Endothelial cell (in vitro differentiated cells): ENCODE results near the gene SUSD6. TPM values are rescaled to one million over a fixed set of nuclear protein-coding genes. Genes with fewer than 3 reads are reported as not detected.

Source experiments
- DNase-seq: peaks from one replicate; pipeline ENCODE4 v3.0.0; 2021; ENCODE audit warnings: low spot score
- H3K27ac Mint-ChIP-seq: one replicate; pipeline ENCODE4 v1.8.0; 2021; ENCODE audit warnings: mixed read lengths, inconsistent platforms; ENCODE audit not compliant: unreplicated experiment
- H3K27me3 Mint-ChIP-seq: one replicate; pipeline ENCODE4 v1.8.0; 2021; ENCODE audit warnings: mild to moderate bottlenecking, moderate library complexity, mixed read lengths, inconsistent platforms; ENCODE audit not compliant: unreplicated experiment
- H3K36me3 Mint-ChIP-seq: one replicate; pipeline ENCODE4 v1.8.0; 2021; ENCODE audit warnings: mild to moderate bottlenecking, low read depth, mixed read lengths, inconsistent platforms; ENCODE audit not compliant: unreplicated experiment
- H3K4me1 Mint-ChIP-seq: one replicate; pipeline ENCODE4 v1.8.0; 2021; ENCODE audit warnings: mild to moderate bottlenecking, mixed read lengths, inconsistent platforms; ENCODE audit not compliant: unreplicated experiment
- H3K4me3 Mint-ChIP-seq: one replicate; pipeline ENCODE4 v1.8.0; 2021; ENCODE audit warnings: mild to moderate bottlenecking, mixed read lengths, inconsistent platforms; ENCODE audit not compliant: unreplicated experiment
- H3K9me3 Mint-ChIP-seq: one replicate; pipeline ENCODE4 v1.8.0; 2021; ENCODE audit warnings: mixed read lengths, inconsistent platforms; ENCODE audit not compliant: unreplicated experiment
- total RNA-seq: library from RNA; stranded (reverse); fragmentation: NEBNext Ultra II Directional; extraction: Animal tissue kit (Norgen Biotek cat#: 25700); gene quantifications from one replicate; pipeline ENCODE4 v1.2.1, GENCODE V29; 2021; ENCODE audit not compliant: unreplicated experiment
- TF ChIP-seq, protein P1 (sequence below): fragments of 200-600 bp; sonication (generic); IDR thresholded peaks from one replicate; pipeline ENCODE4 v1.5.0; 2021; ENCODE audit warnings: antibody characterized with exemption; ENCODE audit not compliant: unreplicated experiment

Gene SUSD6
- total RNA-seq, 1 donor from 2014 or later = 71.5 TPM

DNA sequence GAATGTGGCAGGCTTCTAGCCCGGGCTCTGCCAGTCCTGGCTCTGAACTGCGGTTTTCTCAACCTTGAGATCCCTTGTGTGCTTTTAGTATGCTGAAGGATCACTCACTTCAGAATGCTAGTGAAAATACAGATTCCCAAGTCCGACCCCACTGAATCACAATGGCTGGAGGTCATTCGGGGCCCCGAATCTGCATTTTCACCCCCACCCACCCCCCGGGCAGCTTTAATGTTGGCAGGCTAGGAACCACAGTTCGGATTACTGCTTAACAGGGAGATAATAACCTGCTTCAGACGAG, 573 bp upstream of the SUSD6 start:
- H3K36me3 Mint-ChIP-seq = peaks cover 30% of the 10 kb centered on the region
- no peak for DNase-seq
- H3K9me3 Mint-ChIP-seq = no peaks in the 10 kb centered on the region
- H3K4me3 Mint-ChIP-seq = peak overlapping the region; percentile 95
- TF ChIP-seq, protein P1, sequence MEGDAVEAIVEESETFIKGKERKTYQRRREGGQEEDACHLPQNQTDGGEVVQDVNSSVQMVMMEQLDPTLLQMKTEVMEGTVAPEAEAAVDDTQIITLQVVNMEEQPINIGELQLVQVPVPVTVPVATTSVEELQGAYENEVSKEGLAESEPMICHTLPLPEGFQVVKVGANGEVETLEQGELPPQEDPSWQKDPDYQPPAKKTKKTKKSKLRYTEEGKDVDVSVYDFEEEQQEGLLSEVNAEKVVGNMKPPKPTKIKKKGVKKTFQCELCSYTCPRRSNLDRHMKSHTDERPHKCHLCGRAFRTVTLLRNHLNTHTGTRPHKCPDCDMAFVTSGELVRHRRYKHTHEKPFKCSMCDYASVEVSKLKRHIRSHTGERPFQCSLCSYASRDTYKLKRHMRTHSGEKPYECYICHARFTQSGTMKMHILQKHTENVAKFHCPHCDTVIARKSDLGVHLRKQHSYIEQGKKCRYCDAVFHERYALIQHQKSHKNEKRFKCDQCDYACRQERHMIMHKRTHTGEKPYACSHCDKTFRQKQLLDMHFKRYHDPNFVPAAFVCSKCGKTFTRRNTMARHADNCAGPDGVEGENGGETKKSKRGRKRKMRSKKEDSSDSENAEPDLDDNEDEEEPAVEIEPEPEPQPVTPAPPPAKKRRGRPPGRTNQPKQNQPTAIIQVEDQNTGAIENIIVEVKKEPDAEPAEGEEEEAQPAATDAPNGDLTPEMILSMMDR = no peak
- peaks cover 57% of the 10 kb centered on the region for H3K4me1 Mint-ChIP-seq
- peaks cover 17% of the 10 kb centered on the region for H3K27me3 Mint-ChIP-seq
- peak overlapping the region; percentile 91 for H3K27ac Mint-ChIP-seq

- H3K36me3 Mint-ChIP-seq = peaks cover 37% of the 10 kb centered on the region
- peak overlapping the region; percentile 99 for H3K4me3 Mint-ChIP-seq
- no peaks in the 10 kb centered on the region for H3K9me3 Mint-ChIP-seq
- H3K4me1 Mint-ChIP-seq = peaks cover 66% of the 10 kb centered on the region
- peak overlapping the region; percentile 94 for H3K27ac Mint-ChIP-seq
- TF ChIP-seq, protein P1 = no peak
- H3K27me3 Mint-ChIP-seq = peaks cover 17% of the 10 kb centered on the region
- DNase-seq = peak; percentile 39
Measured at GRCh38 chr14:69612014-69612782, 802 bp downstream of the SUSD6 start.

DNA sequence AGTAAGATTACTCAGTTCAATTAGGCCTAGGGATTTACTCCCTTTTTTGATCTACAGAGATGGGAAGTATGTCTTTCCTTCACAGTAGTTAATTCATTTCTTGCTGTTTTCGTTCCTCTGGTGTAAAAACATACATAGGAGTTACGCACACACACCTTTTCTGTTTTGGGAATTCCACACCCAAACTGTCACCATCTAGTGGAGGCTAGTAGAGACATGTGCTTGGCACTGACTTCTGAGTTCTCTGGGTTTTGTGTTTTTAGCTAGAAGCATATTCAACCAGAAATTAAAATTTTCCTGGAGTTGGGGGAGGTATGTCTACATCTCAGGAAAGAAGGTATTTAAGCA, 1.4 kb downstream of the SUSD6 start:
- Mint-ChIP-seq H3K27me3 (peaks cover 17% of the 10 kb centered on the region), H3K36me3 (peaks cover 38% of the 10 kb centered on the region), H3K9me3 (no peaks in the 10 kb centered on the region), H3K4me1 (peaks cover 72% of the 10 kb centered on the region), H3K27ac (peak overlapping the region; percentile 94), H3K4me3 (peak overlapping the region; percentile 99)
- DNase-seq = no peak
- TF ChIP-seq, protein P1 = no peak

GRCh38 chr14:69613312-69614073, 2.1 kb downstream of the SUSD6 start:
- Mint-ChIP-seq H3K4me3 (peak overlapping the region; percentile 99), H3K27ac (peak overlapping the region; percentile 94), H3K27me3 (peaks cover 17% of the 10 kb centered on the region), H3K4me1 (peaks cover 77% of the 10 kb centered on the region), H3K9me3 (no peaks in the 10 kb centered on the region), H3K36me3 (peaks cover 38% of the 10 kb centered on the region)
- TF ChIP-seq, protein P1 = no peak
- no peak for DNase-seq

GRCh38 chr14:69614592-69614991, 3.2 kb downstream of the SUSD6 start:
- no peak for DNase-seq
- H3K27me3 Mint-ChIP-seq = peaks cover 13% of the 10 kb centered on the region
- peaks cover 38% of the 10 kb centered on the region for H3K36me3 Mint-ChIP-seq
- no peaks in the 10 kb centered on the region for H3K9me3 Mint-ChIP-seq
- H3K4me3 Mint-ChIP-seq = peak overlapping the region; percentile 67
- TF ChIP-seq, protein P1 = no peak
- H3K27ac Mint-ChIP-seq = no peak overlapping the region
- peaks cover 75% of the 10 kb centered on the region for H3K4me1 Mint-ChIP-seq
